ENCODE data around the gene TMEM219. TPM values are rescaled to one million over a fixed set of nuclear protein-coding genes. Genes with fewer than 3 reads are reported as not detected.

TMEM219 gene
- total and polyA plus RNA-seq, 4 donors, result 25.5 to 75.9 (median 46.9) TPM

- WGBS, result 97% methylated on average over 12 of the region's 12 CpGs
- DNase-seq (ENCODE audit: low spot score), result no peak
- Histone ChIP-seq H3K4me3 (ENCODE audit: low read depth in 1 of 3, low read length in 3 of 3) (no peak overlapping the region), H3K27me3 (ENCODE audit: control insufficient read depth in 4 of 4, insufficient read depth in 4 of 4, low read length in 3 of 4) (no peaks in the 10 kb centered on the region), H3K9me3 (ENCODE audit: control insufficient read depth in 4 of 4, low read length in 3 of 4) (no peaks in the 10 kb centered on the region), H3K27ac (ENCODE audit: low read depth in 1 of 2, low read length in 2 of 2) (no peak overlapping the region), H3K9ac (ENCODE audit: low read depth in 1 of 2, low read length in 2 of 2) (no peak overlapping the region), H3K36me3 (ENCODE audit: control insufficient read depth in 4 of 4, insufficient read depth in 3 of 4, low read depth in 1 of 4, low read length in 3 of 4) (peaks cover 6 to 23% (median 15%) of the 10 kb centered on the region in 4 donors), H3K4me1 (ENCODE audit: control insufficient read depth in 4 of 4, insufficient read depth in 4 of 4, low read length in 3 of 4) (peaks cover 7 to 19% (median 15%) of the 10 kb centered on the region in 4 donors)
- TF ChIP-seq FOXA1 (IDR thresholded peaks at IDR 0.05) (no peak), REST (IDR thresholded peaks at IDR 0.05) (no peak), SP1 (IDR thresholded peaks at IDR 0.05) (no peak), RAD21 (IDR thresholded peaks at IDR 0.05) (no peak), JUND (IDR thresholded peaks at IDR 0.05) (no peak), EGR1 (IDR thresholded peaks at IDR 0.05; ENCODE audit: low read depth in 2 of 2) (no peak), MAX (IDR thresholded peaks at IDR 0.05) (no peak), HNF4G (IDR thresholded peaks at IDR 0.05) (no peak), GABPA (IDR thresholded peaks at IDR 0.05 in 1 of 2, conservative IDR thresholded peaks at IDR 0.05 in 1 of 2) (no peak), TAF1 (conservative IDR thresholded peaks at IDR 0.05) (no peak), NR2F2 (IDR thresholded peaks at IDR 0.05) (no peak), FOXA2 (IDR thresholded peaks at IDR 0.05) (no peak), HNF4A (conservative IDR thresholded peaks at IDR 0.05) (no peak), ZBTB33 (IDR thresholded peaks at IDR 0.05) (no peak), RXRA (IDR thresholded peaks at IDR 0.05) (no peak), YY1 (IDR thresholded peaks at IDR 0.05) (no peak)
Observed at GRCh38 chr16:29922986-29923501, 38.8 kb upstream of the TMEM219 start.

- H3K36me3 ChIP-seq (ENCODE audit: control insufficient read depth in 4 of 4, insufficient read depth in 3 of 4, low read depth in 1 of 4, low read length in 3 of 4), result peaks cover 4 to 16% (median 9%) of the 10 kb centered on the region in 4 donors
- H3K27ac ChIP-seq (ENCODE audit: low read depth in 1 of 2, low read length in 2 of 2), result no peak overlapping the region
- 11% methylated on average over 9 of the region's 9 CpGs for WGBS
- H3K27me3 ChIP-seq (ENCODE audit: control insufficient read depth in 4 of 4, insufficient read depth in 4 of 4, low read length in 3 of 4), result no peaks in the 10 kb centered on the region
- H3K9me3 ChIP-seq (ENCODE audit: control insufficient read depth in 4 of 4, low read length in 3 of 4), result no peaks in the 10 kb centered on the region
- TF ChIP-seq HNF4G (IDR thresholded peaks at IDR 0.05) (no peak), YY1 (IDR thresholded peaks at IDR 0.05) (no peak), GABPA (IDR thresholded peaks at IDR 0.05 in 1 of 2, conservative IDR thresholded peaks at IDR 0.05 in 1 of 2) (no peak), ZBTB33 (IDR thresholded peaks at IDR 0.05) (no peak), CTCF (IDR thresholded peaks at IDR 0.05; ENCODE audit: low read depth, low read length, missing input control) (no peak)
- peak overlapping the region; percentile 80 to 99 (median 96) for H3K4me3 ChIP-seq (ENCODE audit: low read depth in 1 of 3, low read length in 3 of 3)
- H3K4me1 ChIP-seq (ENCODE audit: control insufficient read depth in 4 of 4, insufficient read depth in 4 of 4, low read length in 3 of 4), result peaks cover 7 to 19% (median 15%) of the 10 kb centered on the region in 4 donors
- no peak for DNase-seq (ENCODE audit: low spot score)
- peak overlapping the region; percentile 36 to 68 for H3K9ac ChIP-seq (ENCODE audit: low read depth in 1 of 2, low read length in 2 of 2)
Observed at GRCh38 chr16:29925105-29925756, 36.6 kb upstream of the TMEM219 start.
